Natural killer cell (primary cell): ENCODE data around the gene TMEM259. TPM values are rescaled to one million over a fixed set of nuclear protein-coding genes. Genes with fewer than 3 reads are reported as not detected.

Experiments
- ATAC-seq, 3 donors: fragments of 150-1000 bp in 2 of 3; fragments of 200-7000 bp in 1 of 3; cut with Tn5 transposase; 1 replicate in 1 of 3; 2 replicates in 2 of 3; pipeline ENCODE4 v1.10.0; 2021; ENCODE audit warnings: mild to moderate bottlenecking in 2 of 3, moderate library complexity in 2 of 3
- DNase-seq, 2 donors: peaks; one replicate each; pipeline versions ENCODE4 v3.0.0 to v3.0.0-alpha.2; 2013 to 2021; ENCODE audit warnings: mixed read lengths in 1 of 2
- H3K27ac ChIP-seq: one replicate; pipeline ENCODE4 v1.5.1; 2013; ENCODE audit warnings: mild to moderate bottlenecking, low read length
- H3K27me3 ChIP-seq: one replicate; pipeline ENCODE4 v1.6.1; 2013; ENCODE audit warnings: low read length; ENCODE audit not compliant: control insufficient read depth, insufficient read depth
- H3K36me3 ChIP-seq: one replicate; pipeline ENCODE4 v1.6.1; 2013; ENCODE audit warnings: low read length; ENCODE audit not compliant: control insufficient read depth, insufficient read depth
- H3K4me1 ChIP-seq: one replicate; pipeline ENCODE4 v1.6.1; 2013; ENCODE audit warnings: low read length; ENCODE audit not compliant: control insufficient read depth, insufficient read depth
- H3K4me3 ChIP-seq: one replicate; pipeline ENCODE4 v1.5.1; 2013; ENCODE audit warnings: low read length
- H3K9me3 ChIP-seq: one replicate; pipeline ENCODE4 v1.6.1; 2013; ENCODE audit warnings: low read length; ENCODE audit not compliant: control insufficient read depth, insufficient read depth
- H3K27ac Mint-ChIP-seq, 2 donors: one replicate each; pipeline ENCODE4 v1.8.0; 2022; ENCODE audit warnings: mild to moderate bottlenecking in 2 of 2, mixed read lengths in 2 of 2, moderate library complexity in 1 of 2
- H3K27me3 Mint-ChIP-seq, 2 donors: one replicate each; pipeline ENCODE4 v1.8.0; 2022; ENCODE audit warnings: low read depth in 2 of 2, mixed read lengths in 2 of 2
- H3K36me3 Mint-ChIP-seq: one replicate; pipeline ENCODE4 v1.8.0; 2022; ENCODE audit warnings: mixed read lengths
- H3K4me1 Mint-ChIP-seq, 2 donors: one replicate each; pipeline ENCODE4 v1.8.0; 2022; ENCODE audit warnings: mixed read lengths in 2 of 2
- H3K4me3 Mint-ChIP-seq: one replicate; pipeline ENCODE4 v1.8.0; 2022; ENCODE audit warnings: mild to moderate bottlenecking, moderate library complexity, mixed read lengths
- H3K9me3 Mint-ChIP-seq, 2 donors: one replicate each; pipeline ENCODE4 v1.8.0; 2022; ENCODE audit warnings: mixed read lengths in 2 of 2
- WGBS: methylation state at CpG from one replicate; pipeline ENCODE4 v1.1.7; 2013; ENCODE audit warnings: missing lambda C conversion rate; ENCODE audit not compliant: insufficient coverage; 5-methylcytosine and 5-hydroxymethylcytosine counted together
- intact Hi-C: fragments of 100-400 bp; cut with micrococcal nuclease; formaldehyde crosslinking; loops from one replicate; pipeline ENCODE4 v1.14.2; 2022
- total RNA-seq, 4 donors: library from RNA; stranded (reverse); fragments of 120-200 nt in 1 of 4; gene quantifications; one replicate each; pipeline versions ENCODE4 v1.2.3 to v1.2.4, GENCODE V29; 2013 to 2022
- TF ChIP-seq, protein P1 (sequence below): fragments of 200-600 bp; IDR thresholded peaks from one replicate; pipeline ENCODE4 v1.8.0; 2022; ENCODE audit warnings: antibody characterized with exemption

TMEM259 gene
- total RNA-seq, 3 donors from 2014 or later (not counting 1 experiment from before 2014, with no cell fraction given): 310 to 354 (median 317) TPM

GRCh38 chr19:982567-983170 lies 38.3 kb downstream of the TMEM259 start:
- Mint-ChIP-seq H3K27me3 (no peaks in the 10 kb centered on the region), H3K27ac (peak overlapping the region in 1 of 2 donors; percentile 24), H3K36me3 (no peaks in the 10 kb centered on the region), H3K4me1 (peaks cover 13% of the 10 kb centered on the region in 2 donors), H3K9me3 (no peaks in the 10 kb centered on the region), H3K4me3 (no peak overlapping the region)
- TF ChIP-seq, protein P1, sequence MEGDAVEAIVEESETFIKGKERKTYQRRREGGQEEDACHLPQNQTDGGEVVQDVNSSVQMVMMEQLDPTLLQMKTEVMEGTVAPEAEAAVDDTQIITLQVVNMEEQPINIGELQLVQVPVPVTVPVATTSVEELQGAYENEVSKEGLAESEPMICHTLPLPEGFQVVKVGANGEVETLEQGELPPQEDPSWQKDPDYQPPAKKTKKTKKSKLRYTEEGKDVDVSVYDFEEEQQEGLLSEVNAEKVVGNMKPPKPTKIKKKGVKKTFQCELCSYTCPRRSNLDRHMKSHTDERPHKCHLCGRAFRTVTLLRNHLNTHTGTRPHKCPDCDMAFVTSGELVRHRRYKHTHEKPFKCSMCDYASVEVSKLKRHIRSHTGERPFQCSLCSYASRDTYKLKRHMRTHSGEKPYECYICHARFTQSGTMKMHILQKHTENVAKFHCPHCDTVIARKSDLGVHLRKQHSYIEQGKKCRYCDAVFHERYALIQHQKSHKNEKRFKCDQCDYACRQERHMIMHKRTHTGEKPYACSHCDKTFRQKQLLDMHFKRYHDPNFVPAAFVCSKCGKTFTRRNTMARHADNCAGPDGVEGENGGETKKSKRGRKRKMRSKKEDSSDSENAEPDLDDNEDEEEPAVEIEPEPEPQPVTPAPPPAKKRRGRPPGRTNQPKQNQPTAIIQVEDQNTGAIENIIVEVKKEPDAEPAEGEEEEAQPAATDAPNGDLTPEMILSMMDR: peak; percentile 90
- peak; percentile 84 to 87 for DNase-seq
- Histone ChIP-seq H3K27me3 (no peaks in the 10 kb centered on the region), H3K4me1 (peaks cover 28% of the 10 kb centered on the region), H3K9me3 (no peaks in the 10 kb centered on the region), H3K36me3 (peaks cover 10% of the 10 kb centered on the region), H3K27ac (no peak overlapping the region), H3K4me3 (no peak overlapping the region)
- WGBS: under 1% methylated on average over 45 of the region's 46 CpGs
- intact Hi-C loops: loop anchor here (1.0 to 10.0 kb wide), 4 partner anchors 57 to 208 kb away; no protein-coding TSS in a partner anchor
- peak; percentile 76 to 88 (median 77) for ATAC-seq

DNA sequence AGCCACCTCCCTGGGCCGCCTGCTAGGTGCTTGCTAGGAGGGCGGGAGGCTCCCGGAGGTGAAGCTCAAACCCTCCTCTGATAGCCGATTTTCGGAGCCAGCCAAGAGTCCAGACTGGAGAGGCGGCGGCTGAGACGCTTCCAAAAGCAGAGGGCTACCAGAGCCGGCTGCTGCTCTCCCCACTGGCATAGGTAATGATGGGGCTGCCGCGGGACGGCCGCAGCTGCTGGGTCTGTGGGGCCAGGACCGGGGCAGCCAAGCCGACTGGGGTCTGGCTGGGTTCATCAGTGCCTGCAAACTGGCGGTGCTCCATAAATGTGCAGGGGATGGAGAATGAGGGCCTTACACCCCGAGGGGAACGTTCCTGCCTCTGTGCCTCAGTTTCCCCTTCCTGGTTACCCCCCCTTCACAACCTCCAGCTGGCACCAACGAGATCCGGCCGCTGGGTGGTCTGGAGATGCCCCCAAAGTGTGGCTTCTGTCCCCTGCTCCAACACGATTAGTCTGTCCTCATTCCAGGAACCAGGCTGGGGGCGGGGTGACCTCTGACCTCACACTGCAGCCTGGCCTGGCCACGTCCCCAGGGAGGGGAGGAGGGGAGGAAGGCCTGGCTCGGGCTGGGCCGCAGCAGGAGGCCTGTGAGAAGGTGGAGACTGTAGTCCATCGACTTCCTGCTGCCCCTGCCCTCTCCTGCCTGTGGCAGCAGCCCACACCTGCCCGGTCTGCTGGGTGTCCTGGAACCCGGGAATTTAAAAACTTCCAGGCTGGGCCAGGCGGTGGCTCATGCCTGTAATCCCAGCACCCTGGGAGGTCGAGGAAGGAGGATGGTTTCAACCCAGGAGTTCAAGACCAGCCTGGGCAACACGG lies 40.6 kb downstream of the TMEM259 start:
- intact Hi-C loops: loop anchor here (5.0 to 10.0 kb wide), 2 partner anchors 118 to 206 kb away; no protein-coding TSS in a partner anchor
- no peaks in the 10 kb centered on the region for H3K27me3 Mint-ChIP-seq
- H3K4me1 Mint-ChIP-seq: peaks cover 13% of the 10 kb centered on the region in 2 donors
- H3K27me3 ChIP-seq: no peaks in the 10 kb centered on the region
- ATAC-seq (no peak), DNase-seq (no peak)
- no peak overlapping the region for H3K27ac Mint-ChIP-seq
- H3K9me3 ChIP-seq: no peaks in the 10 kb centered on the region
- H3K9me3 Mint-ChIP-seq: no peaks in the 10 kb centered on the region
- H3K4me3 Mint-ChIP-seq: no peak overlapping the region
- no peak overlapping the region for H3K27ac ChIP-seq
- peaks cover 28% of the 10 kb centered on the region for H3K4me1 ChIP-seq
- TF ChIP-seq, protein P1: no peak
- H3K4me3 ChIP-seq: no peak overlapping the region
- WGBS: 78% methylated on average over 32 of the region's 32 CpGs
- no peaks in the 10 kb centered on the region for H3K36me3 ChIP-seq
- H3K36me3 Mint-ChIP-seq: no peaks in the 10 kb centered on the region

DNA sequence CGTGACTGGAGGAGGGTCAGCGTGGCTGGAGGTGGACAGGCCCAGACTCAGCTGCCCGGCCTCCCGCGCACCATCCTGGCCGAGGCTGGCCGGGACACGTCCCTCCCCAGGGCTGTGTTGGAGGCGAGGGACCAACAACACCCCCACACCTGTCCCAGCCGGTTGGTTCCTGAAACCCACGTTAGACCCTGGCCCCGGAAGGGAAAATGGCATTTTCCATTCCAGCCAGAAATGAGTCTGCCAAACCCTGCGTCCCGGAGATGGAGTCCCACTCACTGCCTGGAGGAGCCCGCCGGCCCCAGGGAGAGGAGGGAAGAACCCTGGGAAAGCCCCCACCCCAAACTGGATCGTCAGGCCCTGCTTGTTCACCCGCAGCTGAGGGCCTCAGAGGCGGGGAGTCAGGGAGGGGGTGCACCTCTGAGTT lies 41.6 kb downstream of the TMEM259 start:
- no peaks in the 10 kb centered on the region for H3K36me3 Mint-ChIP-seq
- intact Hi-C loops: no loop called here
- no peaks in the 10 kb centered on the region for H3K27me3 ChIP-seq
- ATAC-seq (no peak), DNase-seq (no peak)
- no peaks in the 10 kb centered on the region for H3K27me3 Mint-ChIP-seq
- peaks cover 18% of the 10 kb centered on the region for H3K4me1 ChIP-seq
- no peak overlapping the region for H3K27ac ChIP-seq
- WGBS: 82% methylated on average over 19 of the region's 19 CpGs
- no peaks in the 10 kb centered on the region for H3K9me3 Mint-ChIP-seq
- no peak overlapping the region for H3K4me3 Mint-ChIP-seq
- H3K4me1 Mint-ChIP-seq: peaks cover 3% of the 10 kb centered on the region in 2 donors
- no peak overlapping the region for H3K27ac Mint-ChIP-seq
- TF ChIP-seq, protein P1: no peak
- no peaks in the 10 kb centered on the region for H3K9me3 ChIP-seq
- no peaks in the 10 kb centered on the region for H3K36me3 ChIP-seq
- no peak overlapping the region for H3K4me3 ChIP-seq
